NB4 (cell line): Measurements from ENCODE around the gene CARMIL1.

ENCODE experiments used
- CTCF ChIP-seq: IDR thresholded peaks from one replicate; pipeline ENCODE4 v1.5.1; 2012; ENCODE audit warnings: low read depth, low read length
- POLR2A ChIP-seq: IDR thresholded peaks from 2 replicates; pipeline ENCODE4 v1.6.1; 2011; ENCODE audit warnings: mild to moderate bottlenecking; ENCODE audit not compliant: insufficient read length; ENCODE audit errors: extremely low read depth

- TF ChIP-seq POLR2A: no peak
- TF ChIP-seq CTCF: no peak
Observed at GRCh38 chr6:25277386-25277785, 1.8 kb upstream of the CARMIL1 start.
